NCI-H146 treated with DMSO at 0.1 percent for 48 hours (cell line): ENCODE data around the gene APLN.
A peak's percentile ranks its signal among the peaks of the same experiment; 100 is the strongest.

Experiments
- DNase-seq: peaks from one replicate; lab custom pipeline; 2025; ENCODE audit not compliant: unreplicated experiment; lab: John Stamatoyannopoulos, UW

APLN gene

GRCh38 chrX:129663171-129663570, 8.4 kb upstream of the APLN start:
- DNase-seq, result no peak

- no peak for DNase-seq
Observed at GRCh38 chrX:129661369-129661768, 6.6 kb upstream of the APLN start.

GRCh38 chrX:129659861-129660260, 5.1 kb upstream of the APLN start:
- no peak for DNase-seq

GRCh38 chrX:129659141-129659540, 4.4 kb upstream of the APLN start:
- DNase-seq, result no peak

DNA sequence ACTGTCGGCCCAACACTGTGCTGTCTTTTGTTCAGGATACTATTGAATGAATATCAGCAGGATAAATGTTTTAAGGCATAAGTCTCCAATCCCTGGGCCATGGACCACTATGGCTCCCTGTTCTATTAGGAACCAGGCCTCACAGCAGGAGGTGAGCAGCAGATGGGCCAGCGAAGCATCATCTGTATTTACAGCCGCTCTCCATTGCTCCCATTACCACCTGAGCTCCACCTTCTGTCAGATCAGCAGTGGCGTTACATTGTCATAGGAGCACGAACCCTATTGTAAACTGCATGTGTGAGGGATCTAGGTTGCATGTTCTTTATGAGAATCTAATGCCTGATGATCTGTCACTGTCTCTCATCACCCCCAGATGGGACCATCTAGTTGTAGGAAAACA, 3.7 kb upstream of the APLN start:
- no peak for DNase-seq

- DNase-seq, result peak; percentile 30
Observed at GRCh38 chrX:129655547-129656249, 942 bp upstream of the APLN start.

GRCh38 chrX:129653971-129654651, 645 bp downstream of the APLN start:
- no peak for DNase-seq

GRCh38 chrX:129653181-129653970, 1.4 kb downstream of the APLN start:
- no peak for DNase-seq

DNA sequence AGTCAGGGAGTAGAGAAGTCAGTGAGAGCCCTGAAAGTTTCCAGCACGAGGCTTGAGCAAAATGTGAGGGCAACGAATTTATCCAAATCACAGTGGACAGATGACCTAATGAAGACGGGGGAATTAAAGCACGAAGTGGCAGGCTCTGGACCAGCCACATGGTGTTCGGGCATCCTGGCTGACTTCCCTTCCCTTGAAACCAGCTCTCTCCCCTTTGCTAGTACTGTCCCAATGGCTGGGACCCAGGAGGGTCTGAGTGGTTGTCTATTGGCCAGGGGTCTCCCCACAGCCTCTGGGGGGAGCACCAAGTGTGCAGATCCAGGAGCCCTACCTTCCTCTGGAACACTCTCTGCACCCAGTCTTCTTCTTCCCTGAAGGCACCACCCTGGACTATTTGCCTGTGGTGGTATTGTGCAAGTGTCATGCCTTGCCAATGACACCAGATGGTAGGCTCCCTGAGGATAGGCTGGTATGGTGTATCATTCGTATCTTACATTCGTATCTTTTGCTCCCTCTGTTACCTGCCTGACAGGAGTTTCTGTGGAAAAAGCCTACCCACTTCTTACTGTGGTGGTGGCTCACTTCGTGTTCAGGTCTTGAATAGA, 2.1 kb downstream of the APLN start:
- DNase-seq, result no peak

- no peak for DNase-seq
Observed at GRCh38 chrX:129651756-129652564, 2.8 kb downstream of the APLN start.

- peak; percentile 8 for DNase-seq
Observed at GRCh38 chrX:129650821-129651510, 3.8 kb downstream of the APLN start.

- DNase-seq, result no peak
Observed at GRCh38 chrX:129650183-129650689, 4.5 kb downstream of the APLN start.

GRCh38 chrX:129649268-129650182, 5.2 kb downstream of the APLN start:
- no peak for DNase-seq

DNA sequence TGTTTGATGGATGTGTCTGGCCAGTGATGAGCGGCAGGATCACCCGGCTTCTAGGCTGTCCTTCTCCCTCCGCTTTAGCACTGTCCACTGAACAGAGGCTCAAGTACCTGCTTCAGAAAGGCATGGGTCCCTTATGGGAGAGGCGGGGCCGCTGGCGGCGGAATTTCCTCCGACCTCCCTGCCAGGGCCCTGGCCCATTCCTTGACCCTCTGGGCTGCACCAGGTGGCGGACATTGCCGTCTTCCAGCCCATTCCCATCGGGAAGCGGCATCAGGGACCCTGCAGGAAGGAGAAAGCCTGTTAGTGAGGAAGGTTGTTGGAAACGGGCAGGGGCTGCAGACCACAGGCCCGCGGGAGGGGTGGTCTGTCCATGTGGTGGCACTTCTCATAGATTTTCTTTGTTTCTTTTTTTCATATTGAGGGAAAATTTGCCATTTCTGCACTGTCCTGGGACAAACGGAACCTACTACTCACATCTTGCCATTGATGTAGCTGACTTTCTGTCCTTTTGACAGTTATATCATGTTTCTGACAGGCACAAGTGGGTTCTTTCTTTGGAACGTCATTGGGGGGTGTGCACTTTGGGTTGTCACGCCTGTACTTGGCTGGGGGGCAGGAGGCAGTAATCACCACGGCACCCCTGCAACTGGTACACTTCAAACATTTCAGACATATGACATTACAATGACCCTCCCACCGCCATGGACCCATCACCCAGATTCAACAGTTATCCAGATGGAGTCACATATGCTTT, 6.1 kb downstream of the APLN start:
- DNase-seq, result no peak

DNA sequence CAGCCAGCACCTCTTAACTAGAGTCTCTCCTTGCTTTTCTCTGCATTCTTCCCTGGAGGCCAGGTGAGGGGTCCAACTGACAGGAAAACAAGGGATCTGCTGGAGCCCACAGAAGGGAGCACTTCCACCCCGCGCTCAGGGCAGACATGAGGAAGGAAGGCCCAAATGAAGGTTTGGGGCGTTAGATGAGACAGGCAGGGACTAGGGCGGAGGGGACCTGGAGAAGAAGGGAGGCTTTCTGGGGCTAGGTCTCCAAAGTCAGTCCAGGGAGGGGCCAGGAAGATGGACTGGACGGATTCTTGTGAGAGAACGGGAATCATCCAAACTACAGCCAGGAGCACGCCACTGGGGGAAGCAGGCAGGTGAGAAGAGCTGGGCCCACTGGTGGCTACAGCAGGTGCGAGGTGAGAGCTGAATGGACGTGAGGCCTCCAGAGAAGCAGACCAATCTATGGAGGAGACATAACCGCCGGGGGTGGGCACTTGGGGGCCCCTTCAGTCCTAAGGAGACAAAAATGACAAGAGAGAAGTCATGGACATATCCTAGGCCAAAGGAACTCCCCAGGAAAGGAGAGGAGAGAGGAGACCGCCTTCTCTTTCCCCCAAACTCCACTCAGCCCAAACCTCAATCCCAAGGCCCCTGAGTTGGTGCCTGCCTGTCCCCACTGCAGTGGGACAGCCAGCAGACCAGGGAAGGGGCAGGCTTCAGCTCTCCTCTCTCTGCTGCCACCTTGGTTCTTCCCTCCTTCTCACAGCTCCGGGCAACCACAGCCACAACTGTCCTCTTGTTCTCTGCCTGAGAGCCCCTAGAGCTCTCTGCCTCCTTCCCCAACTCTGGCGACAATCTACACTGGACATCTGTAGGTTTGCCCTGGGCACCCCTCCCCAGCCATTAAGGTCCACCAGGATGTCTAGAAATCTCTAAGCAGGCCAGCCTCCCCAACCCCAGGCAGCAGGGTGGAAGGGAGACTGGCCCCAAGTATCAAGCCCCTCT, 7.0 kb downstream of the APLN start:
- no peak for DNase-seq

GRCh38 chrX:129646566-129647417, 8.0 kb downstream of the APLN start:
- no peak for DNase-seq
